Stimulated activated CD8-positive, alpha-beta memory T cell treated with anti-CD3 and anti-CD28 coated beads, Interleukin-7, amount 100 ng/mL, for 1 hour (primary cell): Measurements from ENCODE around the gene SRSF9.
A peak's percentile ranks its signal among the peaks of the same experiment; 100 is the strongest.
"Not testable (repeated sequence)": the region's sequence is repeated elsewhere in the genome, so short reads cannot be mapped to it uniquely, and the experiment has no call there.

Experiments
- DNase-seq, 2 donors: peaks; one replicate each; pipeline ENCODE4 v3.0.0-alpha.2; 2020; ENCODE audit warnings: low read depth in 2 of 2

Gene SRSF9, protein sequence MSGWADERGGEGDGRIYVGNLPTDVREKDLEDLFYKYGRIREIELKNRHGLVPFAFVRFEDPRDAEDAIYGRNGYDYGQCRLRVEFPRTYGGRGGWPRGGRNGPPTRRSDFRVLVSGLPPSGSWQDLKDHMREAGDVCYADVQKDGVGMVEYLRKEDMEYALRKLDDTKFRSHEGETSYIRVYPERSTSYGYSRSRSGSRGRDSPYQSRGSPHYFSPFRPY

DNA sequence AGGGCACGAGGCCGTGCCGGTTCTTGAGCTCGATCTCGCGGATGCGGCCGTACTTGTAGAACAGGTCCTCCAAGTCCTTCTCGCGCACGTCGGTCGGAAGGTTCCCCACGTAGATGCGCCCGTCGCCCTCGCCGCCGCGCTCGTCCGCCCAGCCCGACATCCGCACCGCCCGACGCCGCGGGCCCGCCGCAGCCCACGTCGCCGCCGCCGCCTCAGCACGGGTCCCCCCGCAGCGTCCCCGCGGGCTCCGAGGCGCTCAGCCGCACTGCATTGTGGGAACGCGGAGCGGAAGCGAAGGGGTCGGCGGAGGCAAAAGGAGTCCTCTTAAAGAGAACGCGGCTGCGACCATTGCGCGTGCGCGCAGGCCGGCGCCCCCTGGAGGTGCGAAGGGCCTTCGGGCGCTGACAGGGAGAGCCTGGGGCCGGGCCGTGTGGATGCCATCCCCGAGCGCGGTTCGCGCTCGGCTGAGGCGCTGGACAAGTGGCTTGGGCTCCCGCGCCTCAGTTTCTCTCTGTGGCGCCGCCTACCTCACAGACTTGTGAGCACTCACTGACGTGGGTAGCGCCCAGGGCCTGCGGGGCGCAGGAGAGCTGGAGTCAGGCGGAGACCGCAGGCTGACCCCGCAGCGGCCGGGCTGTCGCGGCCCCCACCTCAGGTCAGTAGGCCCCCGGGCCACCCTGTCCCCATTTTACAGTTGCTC, at the start of gene SRSF9:
Gene SRSF9, minus strand, starts transcription at position 299 of the 700 bp plus-strand sequence. Its CDS starts 139 bp downstream, at position 160.
- peak; percentile 94 to 97 for DNase-seq

DNA sequence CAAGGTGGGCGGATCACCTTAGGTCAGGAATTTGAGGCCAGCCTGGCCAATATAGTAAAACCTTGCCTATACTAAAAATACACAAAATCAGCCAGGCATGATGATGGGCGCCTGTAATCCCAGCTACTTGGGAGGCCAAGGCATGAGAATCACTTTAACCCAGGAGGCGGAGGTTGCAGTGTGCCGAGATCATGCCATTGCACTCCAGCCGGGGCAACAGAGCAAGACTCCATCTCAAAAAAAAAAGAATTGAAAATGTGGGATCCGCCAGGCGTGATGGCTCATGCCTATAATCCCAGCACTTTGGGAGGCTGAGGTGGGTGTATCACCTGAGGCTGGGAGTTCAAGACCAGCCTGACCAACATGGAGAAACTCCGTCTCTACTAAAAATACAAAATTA, 49.8 kb upstream of the SRSF9 start:
- DNase-seq = not testable (repeated sequence)

DNA sequence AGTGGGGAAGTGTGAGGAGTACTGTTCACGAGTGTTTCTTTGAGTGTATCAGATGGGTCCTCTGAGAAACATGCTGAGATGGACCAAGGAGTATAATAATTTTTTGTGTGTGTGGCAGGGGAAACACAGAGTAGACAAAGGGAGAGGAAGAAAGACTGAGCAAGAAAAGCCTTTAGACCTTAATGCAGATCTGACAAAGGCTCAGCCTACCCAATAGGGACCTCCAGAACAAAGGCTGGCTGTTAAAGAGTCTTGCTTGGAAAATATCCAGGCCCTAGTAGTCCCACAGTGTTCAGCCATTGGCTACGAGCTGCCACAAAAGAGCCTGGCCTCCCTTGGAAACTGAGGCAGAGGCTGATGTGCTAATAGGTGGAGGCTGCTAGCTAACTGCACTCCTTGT, 45.9 kb upstream of the SRSF9 start:
- DNase-seq = no peak

DNA sequence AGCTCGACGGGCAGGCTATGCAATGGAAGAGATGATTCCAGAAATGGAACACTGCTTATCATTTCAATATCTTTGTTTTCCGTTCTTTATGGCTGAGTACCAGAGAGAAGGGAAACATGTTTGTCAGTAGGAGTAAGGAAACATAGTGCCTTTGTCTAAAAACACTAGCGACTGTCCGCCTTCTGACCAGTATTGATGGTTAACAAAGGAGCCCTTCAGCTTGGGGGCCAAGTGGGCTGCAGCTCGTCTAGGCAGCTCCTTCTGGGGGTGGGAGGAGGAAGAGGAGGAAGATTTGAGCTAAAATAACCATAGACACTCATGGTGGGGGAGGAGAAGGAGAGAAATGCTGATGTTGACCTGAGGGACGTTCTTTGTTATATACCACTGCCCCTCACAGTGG, 44.5 kb upstream of the SRSF9 start:
- no peak for DNase-seq

DNA sequence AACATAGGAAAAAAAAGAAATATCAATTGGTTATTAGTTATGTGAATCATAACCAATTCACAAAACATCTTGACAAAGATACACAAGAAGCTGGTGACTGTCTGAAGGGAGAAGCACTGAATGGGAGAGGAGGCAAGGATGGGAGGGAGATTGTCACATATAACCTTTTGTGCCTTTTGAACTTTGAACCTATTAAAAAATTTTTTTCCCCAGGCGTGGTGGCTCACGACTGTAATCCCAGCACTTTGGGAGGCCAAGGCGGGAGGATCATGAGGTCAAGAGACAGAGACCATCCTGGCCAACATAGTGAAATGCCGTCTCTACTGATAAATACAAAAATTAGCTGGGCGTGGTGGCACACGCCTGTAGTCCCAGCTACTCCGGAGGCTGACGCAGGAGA, 39.0 kb upstream of the SRSF9 start:
- no peak for DNase-seq

DNA sequence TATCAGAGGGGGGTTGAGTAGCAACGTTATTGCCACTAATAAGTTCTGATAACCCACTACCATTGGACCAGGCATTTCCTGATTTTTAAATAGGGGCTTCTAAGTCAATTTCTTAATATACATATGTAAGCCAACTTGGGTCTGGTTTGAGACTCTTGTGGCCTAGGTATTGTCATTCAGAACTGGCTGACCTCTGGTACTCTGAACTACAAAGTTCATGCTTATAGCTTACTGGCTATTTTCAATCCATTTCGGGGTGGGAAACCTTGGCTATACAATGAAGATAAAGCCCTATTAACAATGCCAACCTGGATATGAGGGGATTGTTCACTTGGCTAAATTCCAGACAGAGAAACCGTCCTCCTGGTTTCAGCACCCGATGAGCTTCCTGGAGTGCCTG, 35.0 kb upstream of the SRSF9 start:
- no peak for DNase-seq

DNA sequence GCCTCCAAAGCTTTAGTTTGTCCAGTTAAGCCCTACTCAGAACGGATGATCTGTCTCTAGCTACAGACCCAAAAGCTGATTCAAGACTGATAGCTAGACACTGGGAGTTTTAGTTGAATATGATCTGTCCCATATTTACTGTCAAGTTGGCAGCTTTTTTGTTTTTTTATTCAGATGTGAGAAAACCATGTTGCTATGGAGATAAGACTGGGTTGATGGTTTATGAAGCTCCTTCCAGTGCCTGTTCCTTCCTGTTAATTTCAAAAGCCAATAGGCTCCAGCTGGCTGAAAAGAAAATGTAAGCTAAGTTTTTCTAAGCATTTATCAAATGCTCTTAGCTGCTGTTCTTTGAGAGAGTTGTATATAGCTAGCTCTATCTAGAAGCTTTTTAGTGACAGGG, 31.0 kb upstream of the SRSF9 start:
- DNase-seq = no peak

DNA sequence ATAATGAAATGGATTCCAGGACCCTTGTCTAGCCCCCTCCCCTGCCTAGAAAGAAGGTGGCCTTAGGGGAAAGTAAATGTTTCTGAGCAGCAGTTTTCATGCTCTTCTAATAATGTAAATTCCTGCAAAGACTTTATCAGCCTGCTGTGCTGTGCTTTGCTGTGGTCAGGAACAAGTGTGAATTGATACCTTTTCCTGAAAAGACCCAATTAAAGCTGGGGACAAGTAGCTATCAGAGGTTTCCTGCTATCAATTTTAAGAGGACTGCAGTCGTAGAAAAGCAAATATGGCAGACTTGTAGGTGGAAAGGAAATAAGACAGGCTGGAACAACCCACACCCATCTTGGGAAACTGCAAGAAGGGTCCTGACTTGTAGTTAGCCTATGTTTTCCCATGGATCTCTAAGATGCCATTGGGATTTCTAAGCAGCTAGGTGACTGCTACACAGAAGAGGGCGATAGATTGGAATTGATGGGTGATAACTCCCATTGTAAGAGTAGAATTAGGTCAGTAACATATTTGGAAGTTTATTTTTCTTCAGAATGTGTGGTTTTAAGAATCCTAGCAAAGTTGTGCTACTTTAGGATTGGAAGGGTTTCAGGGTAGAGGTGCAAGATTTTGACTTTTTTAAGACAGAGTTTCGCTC, 29.4 kb upstream of the SRSF9 start:
- no peak for DNase-seq

DNA sequence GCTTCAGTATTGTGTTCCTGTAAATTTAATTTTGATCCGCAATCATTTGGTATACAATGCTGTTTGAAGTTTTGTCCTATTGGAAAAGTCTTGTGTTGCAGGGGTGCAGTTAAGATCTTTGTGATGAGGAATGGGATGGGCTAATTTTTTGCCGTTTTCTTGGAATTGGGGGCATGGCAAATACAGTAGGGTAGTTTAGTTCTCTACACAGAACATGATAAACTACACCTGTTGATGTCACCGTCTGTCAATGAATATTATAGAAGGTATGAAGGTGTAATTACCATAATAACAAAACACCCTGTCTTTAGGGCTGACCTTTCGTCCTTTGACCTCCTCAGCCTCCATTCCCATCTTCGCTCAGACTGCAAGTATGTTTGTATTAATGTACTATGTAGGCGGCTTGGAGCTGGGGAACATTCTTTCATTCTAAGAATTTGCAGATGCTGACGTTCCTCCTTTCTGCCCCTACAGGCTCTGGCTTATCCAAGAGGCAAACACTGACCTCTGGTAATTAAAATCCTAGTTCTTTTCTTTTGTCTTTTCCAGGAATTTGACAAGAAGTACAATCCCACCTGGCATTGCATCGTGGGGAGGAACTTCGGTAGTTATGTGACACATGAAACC, 28.1 kb upstream of the SRSF9 start:
- DNase-seq = no peak

DNA sequence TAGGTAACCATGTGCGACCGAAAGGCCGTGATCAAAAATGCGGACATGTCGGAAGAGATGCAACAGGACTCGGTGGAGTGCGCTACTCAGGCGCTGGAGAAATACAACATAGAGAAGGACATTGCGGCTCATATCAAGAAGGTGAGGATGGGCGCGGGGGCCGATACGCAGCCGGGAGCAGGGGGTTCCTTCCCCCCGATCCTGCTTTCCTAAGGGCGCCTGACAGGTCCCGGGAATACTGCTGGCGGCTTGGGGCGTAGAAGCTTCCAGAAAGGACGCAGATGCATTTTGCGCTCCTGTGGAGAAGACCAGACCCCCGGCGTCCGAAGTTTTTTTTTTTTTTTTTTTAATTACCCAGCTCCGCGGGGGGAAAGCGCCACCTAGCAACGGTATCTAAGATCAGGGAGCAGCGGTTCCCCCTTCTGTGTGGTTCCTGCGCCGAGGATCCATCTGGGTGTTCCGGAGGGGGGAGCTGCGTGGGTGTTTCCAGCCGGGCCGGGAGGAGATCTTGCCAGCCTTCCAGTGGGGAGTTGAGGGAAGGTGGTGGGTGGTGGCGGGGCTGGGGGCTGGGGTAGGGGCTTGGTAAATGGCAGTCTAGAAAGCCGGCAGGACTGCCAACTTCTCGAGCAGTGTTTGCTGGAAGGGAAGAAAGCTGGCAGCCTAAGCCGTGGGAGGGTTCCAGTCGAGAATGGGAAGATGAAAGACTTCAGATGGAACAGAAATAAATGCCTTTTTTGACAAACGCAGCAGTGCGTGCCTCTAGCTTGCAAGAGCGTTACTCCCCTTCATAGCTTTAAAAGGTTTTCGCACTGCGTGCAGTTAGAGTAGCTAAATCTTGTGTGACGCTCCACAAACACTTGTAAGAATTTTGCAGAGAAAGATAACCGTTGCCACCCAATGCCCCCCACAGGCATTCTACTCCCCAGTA, 27.1 kb upstream of the SRSF9 start:
- peak; percentile 13 to 25 for DNase-seq

DNA sequence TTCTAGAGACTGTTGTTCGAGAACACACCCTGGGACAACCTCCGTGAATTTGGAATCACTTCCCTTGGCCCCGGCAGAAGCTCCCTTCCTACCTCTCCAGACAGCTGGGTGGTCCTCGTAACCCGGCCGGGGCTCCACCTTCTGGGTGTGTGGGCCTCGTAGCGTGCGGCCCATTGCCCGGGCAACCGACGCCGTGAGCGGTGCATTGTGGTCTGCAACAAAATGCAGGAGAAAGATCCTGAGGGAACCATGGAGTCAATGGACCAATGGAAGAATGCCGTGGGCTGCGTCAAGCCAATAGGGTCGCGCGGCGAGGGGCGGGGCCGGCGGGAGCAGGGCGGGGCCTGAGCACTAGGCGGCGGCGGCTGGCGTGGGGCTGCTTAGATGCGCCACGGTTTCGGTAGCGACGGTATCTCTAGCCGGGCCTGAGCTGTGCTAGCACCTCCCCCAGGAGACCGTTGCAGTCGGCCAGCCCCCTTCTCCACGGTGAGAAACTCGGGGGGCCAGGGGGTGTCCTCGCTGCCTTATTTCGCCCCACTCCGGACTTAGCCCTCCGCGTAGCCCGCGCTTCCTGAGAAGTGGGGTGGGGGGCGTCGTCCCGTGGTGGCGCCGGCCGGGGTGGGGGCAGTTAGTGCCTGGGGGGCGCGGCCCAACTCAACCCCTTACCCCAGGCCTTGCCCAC, 26.3 kb upstream of the SRSF9 start, which contains the start of gene DYNLL1:
Gene DYNLL1, plus strand, starts transcription at position 383 of the 682 bp plus-strand sequence. CDS start 309 bp downstream, outside the sequence.
- DNase-seq = peak; percentile 94 to 98

DNA sequence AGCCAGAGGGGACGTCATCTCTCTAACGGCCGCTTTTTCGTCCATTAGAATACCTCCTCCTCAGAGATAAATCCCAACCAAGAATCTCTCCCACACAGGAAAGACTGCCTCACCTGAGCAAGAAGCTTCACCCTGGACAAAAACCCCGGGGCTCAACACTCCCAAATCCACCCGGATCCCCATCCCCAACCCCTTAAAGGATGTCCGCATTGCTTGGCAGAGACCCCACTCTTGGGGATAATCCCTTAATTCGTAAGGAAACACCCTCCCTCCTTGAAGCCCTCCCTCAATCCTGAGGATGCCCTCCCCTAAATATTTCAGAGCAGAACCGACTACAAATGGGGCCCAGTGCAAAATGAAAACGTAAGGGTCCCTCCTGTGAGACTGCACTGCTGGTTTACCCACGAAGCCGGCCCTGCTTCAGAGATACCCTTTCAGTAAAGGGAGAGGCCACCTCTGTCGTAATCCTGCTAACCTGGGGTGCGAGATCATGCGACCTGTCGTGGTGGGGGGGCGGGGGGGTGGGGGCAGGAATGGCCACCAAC, 25.7 kb upstream of the SRSF9 start:
- DNase-seq = no peak

DNA sequence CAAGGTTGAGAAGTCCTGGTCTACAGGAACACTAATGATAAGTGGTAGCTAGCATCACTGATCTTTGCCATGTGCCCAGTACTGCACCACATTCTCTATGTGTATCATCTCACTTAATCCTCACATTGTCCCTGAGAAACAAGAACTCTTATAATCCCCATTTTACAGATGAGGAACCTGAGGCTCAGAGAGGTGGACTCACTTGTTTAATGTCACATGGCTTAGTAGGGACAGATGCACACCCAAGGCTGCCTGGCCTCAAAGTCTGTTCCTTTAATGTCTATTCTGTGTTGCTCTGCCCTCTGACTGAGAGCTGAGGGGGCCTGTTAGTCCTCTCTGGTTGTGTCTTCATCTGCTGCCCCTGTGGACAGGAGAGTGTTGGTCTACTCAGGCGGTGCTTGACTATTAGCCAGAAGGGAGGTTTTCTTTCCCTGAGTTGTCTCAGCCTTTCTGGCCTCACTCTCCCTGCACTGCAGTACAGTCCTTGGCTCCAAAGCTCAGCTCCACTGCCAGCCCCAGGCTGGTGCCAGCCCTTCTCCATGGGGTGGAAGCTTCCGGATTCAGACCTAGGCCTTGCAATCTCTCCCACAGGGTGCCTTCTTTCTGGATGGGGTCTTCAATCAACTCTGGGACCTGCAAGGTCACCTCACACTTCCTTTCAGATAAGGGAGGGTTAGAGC, 21.4 kb upstream of the SRSF9 start:
- DNase-seq = no peak

DNA sequence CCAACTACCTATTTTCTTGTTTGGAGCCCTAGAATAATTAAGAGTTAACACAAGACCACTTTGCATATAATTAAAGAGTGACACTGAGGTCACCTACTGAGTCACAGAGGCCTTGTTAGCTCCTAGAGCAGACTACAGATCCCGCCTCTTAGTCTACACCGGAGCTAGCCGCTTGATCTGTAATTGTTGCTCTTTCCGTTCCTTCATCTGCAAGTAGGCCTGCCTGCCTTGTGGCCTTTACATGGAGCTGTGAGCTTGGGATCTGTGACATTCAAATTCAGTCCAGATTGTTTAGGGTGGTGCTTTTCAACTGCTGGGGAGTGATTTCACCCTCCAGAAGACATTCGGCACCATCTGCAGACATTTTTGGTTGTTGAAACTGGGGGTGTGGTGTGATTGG, 20.8 kb upstream of the SRSF9 start:
- DNase-seq = no peak

DNA sequence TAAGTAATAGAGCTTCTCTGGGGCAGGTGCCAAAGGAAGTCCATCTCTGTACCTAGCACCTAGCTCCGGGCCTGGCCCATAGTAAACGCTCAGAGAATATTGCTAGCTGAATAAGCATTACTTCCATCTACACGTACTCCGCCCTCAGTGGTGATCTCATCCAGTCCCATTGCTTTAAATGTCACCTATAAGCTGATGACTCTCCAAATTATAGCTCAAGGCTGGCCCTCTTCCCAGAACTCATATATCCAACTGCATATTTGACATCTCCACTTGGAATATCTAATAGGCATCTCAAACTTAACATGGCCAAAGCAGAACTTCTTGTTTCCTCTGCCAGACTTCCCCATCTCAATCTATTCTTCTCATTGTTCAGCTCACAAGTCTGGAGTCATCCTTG, 19.5 kb upstream of the SRSF9 start:
- DNase-seq = no peak

DNA sequence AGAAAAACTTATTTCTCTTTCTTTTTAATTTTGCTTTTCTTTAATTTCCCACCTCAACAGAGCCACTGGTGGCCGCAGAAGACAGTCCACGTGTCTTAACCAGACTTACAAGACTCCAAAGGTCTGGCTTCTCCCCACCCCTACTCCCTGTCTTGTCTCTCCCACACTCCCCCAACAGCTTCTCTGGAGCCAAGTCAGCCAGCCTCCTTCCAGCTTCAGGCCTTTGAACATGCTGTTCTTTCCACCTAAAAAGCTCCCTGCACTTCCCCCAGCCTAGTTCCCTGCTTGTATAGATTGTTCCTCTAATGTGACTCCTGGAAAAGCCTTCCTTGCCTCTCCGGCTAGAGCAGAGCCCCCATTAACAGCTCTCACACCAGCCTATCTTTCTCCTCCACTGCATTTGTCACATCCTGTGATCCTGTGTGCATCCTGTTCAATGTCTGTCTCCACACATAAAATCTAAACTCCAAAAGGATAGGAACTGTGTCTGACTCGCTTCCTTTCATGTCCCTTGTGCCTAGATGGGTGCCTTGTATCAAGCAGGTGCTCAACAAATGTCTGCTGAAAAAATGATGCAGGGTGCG, 18.6 kb upstream of the SRSF9 start:
- DNase-seq = no peak

DNA sequence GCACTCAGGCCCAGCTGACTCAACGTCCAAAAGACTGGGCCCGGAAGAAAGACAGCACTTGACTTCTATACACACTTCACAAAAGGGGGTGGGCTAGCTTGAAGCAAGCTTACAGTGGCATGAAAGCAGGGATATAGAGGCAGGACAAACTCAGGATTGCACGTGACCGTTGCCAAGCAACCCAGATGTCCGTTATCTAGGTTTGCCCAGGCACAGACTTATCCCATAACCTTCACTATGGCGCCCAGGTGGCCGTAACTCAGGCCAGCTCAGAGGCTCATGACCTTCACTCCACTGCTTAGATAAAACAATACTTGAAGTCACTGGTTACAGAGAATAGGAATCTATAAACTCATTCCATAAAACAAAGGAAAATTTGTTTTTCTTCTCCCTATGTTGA, 18.0 kb upstream of the SRSF9 start:
- not testable (repeated sequence) for DNase-seq

DNA sequence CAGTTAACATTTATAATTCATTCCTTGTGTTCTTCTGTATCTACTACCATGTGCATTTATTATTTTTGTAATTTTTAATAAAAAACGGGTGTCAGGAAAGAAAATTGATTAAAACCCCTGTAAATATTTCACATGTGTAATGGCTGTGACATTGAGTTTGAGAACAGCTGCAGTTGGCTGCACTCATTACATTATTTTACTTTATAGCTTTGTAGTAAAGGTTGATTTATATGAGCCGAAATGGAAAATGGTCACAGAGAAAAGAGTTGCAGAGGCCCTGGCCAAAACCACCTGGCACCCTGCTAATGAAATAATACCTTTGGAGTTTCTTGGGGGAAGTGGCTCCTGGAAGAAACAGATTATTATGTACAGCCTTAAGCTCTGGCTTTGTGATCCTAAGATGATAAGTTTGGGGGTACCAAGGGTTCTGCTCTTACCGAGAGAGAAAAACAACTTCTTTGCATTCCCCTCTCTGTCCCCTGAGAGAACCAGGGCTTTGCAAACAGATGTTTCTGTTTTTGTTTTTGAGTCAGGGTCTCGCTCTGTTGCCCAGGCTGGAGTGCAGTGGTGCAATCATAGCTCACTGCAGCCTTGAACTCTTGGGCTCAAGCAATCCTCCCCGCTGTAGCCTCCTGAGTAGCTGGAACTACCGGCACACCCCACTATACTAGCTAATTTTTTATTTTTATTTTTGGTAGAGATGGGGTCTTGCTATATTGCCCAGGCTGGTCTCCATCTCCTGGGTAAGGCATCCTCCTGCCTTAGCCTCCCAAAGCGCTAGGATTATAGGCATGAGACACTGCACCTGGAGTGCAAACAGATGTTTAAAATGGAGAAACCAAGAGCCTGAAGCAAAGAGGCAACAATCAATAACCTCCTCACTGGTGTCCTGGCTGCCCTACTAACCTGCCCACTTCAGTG, 16.7 kb upstream of the SRSF9 start:
- DNase-seq = no peak

DNA sequence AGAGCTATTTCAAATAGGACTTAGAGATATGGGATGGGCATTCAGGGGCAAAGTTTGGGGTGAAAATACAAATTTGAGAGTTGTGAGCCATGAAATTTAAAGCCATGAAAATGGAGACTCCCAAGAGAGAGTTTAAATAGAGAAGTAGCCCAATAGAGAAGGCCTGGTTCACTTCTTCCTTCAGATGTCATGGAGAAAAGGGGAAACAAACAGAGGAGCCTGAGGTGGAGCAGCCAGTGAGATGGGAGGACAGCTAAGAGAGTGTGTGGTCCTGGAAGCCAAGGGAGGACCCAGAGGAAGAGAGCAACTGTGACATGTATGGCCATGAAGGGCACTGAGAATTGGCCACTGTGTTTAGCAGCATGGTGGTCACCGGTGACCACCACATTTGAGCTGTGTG, 14.1 kb upstream of the SRSF9 start:
- no peak for DNase-seq
